GM12891 (cell line): ENCODE measurements around the gene STX12.
"Not testable (repeated sequence)": the region's sequence is repeated elsewhere in the genome, so short reads cannot be mapped to it uniquely, and the experiment has no call there.

Experiments
- DNase-seq: peaks from one replicate; pipeline ENCODE4 v3.0.0; 2011; ENCODE audit warnings: low spot score; ENCODE audit not compliant: insufficient read length
- FAIRE-seq: peaks from 2 replicates; lab custom pipeline; 2011; peaks lifted over from hg19 to GRCh38; lab: Jason Lieb, UNC
- PAX5 ChIP-seq: IDR thresholded peaks from 2 replicates; pipeline ENCODE4 v1.6.1; 2011; ENCODE audit warnings: low read length, moderate library complexity, mild to moderate bottlenecking; ENCODE audit not compliant: insufficient read depth, severe bottlenecking
- POLR2A ChIP-seq: IDR thresholded peaks from 2 replicates; pipeline ENCODE4 v1.6.1; 2011; ENCODE audit warnings: low read depth, low read length, control low read depth
- POLR2AphosphoS5 ChIP-seq: IDR thresholded peaks from 2 replicates; pipeline ENCODE4 v1.6.1; 2011; ENCODE audit warnings: low read depth, low read length, control low read depth
- POU2F2 ChIP-seq: IDR thresholded peaks from 2 replicates; pipeline ENCODE4 v1.6.1; 2011; ENCODE audit warnings: low read depth, mild to moderate bottlenecking, control low read depth, low read length, moderate library complexity
- SPI1 ChIP-seq: IDR thresholded peaks from 2 replicates; pipeline ENCODE4 v1.6.1; 2011; ENCODE audit warnings: low read depth, low read length, control low read depth
- TAF1 ChIP-seq: IDR thresholded peaks from 2 replicates; pipeline ENCODE4 v1.6.1; 2011; ENCODE audit warnings: low read depth, low read length, control low read depth

STX12 gene

DNA sequence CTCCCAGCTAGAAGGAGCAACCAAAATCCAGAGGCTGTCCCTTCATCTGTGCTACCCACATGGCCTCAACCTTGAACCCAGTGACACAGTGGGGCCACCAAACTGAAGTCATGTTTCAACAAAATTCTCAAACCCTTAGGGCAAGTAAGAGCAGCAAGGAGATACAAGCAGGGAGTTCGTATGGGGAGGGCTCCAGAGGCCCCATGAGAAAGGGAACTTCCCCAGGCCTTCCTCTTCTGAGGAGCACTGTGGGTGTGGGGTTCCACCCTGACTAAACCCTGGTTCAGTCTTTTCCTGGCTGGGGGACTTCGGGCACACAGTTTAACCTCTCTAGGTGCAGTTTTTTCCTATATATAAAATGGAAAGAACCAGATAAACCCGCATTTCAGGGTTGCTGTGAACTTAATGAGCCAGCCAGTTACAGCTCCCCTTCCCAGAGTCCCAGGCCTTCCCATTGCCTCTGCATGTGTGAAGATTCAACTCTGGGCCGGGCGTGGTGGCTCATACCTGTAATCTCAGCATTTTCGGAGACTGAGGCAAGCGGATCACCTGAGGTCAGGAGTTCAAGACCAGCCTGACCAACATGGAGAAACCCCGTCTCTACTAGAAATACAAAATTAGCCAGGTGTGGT, 91.4 kb downstream of the STX12 start:
- FAIRE-seq (no peak), DNase-seq (no peak)
- no peak for TF ChIP-seq TAF1
- TF ChIP-seq SPI1 = peak; percentile 54
- TF ChIP-seq POLR2AphosphoS5 = no peak

DNA sequence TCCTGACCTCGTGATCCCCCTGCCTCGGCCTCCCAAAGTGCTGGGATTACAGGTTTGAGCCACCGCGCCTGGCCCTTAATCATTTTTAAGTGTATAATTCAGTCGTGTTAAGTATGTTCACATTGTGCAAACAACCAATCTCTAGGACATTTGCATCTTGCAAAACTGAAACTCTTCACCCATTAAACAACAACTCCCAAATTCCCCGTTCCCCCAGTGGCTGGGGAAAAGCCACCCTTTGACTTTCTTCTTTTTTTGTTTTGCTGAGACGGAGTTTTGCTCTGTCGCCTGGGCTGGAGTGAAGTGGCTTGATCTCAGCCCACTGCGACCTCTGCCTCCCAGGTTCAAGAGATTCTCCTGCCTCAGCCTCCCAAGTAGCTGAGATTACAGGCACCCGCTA, 92.8 kb downstream of the STX12 start:
- no peak for DNase-seq
- TF ChIP-seq PAX5 = no peak
- no peak for TF ChIP-seq POLR2AphosphoS5
- TF ChIP-seq TAF1 = no peak
- FAIRE-seq = no peak

DNA sequence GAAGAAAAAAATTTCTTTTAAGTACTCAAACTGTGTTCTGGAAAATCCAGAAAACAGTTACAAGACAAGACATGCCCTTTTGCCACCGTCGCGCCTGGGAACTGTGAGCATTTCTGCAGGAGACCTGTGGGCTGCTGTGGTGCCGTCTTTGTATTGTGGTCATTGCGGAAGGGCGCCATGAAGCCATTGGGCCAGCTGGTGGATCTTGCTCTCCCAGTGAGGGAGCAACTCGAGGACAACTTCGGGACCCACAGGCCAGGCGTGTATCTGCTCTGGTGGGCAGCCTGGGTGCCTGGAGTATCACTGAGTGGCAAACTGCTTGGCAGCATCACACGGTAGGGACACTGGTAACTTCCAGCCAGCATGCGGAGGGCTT, 95.5 kb downstream of the STX12 start:
- no peak for DNase-seq
- no peak for FAIRE-seq

DNA sequence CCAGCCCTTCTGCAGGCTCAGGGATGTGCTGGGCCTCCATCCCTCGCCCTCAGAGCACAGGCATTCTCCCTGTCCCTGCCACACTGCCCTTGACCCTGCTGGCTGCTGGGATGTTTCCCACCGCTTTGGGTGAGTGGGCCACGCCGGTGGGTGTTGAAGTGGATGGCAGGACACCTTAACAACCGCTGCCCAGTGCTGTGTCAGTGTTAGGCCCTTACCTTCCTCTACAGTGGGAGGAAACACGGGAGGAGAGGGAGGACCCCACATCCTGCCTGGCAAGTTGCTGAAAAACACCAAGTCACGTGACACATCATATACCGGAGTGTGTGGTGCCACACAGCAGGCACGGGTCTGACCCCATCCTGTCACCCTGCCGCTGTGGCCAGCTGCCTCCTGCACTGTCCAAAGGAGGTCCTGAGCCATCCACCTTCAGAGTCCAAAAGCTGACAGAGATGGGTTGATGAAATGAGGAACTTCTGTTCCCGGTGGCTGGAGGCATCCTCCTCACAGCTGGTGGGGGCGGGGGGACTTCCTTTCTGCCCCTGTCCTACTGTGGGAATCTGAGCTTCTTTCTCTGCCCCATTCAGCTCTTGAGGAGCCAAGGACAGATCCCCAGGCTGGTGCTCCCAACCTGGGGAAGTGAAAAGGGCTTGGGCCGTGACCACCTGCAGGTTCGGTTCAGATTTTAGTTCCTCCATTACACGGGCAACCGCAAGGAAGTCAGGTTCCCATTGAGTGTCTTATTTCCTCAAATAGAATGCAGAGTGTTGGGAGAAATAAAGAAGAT, 96.1 kb downstream of the STX12 start:
- no peak for DNase-seq
- FAIRE-seq = peak; percentile 96
- peak; percentile 58 for TF ChIP-seq SPI1
- TF ChIP-seq POLR2AphosphoS5 = no peak
- TF ChIP-seq POU2F2 = no peak
- peak; percentile 44; the same call in 1 of the 2 replicates for TF ChIP-seq TAF1

More for the DNA sequence above, 95.5 kb downstream of the STX12 start:
- TF ChIP-seq TAF1 (no peak), POU2F2 (no peak), POLR2A (no peak), SPI1 (no peak), PAX5 (no peak), POLR2AphosphoS5 (no peak)

DNA sequence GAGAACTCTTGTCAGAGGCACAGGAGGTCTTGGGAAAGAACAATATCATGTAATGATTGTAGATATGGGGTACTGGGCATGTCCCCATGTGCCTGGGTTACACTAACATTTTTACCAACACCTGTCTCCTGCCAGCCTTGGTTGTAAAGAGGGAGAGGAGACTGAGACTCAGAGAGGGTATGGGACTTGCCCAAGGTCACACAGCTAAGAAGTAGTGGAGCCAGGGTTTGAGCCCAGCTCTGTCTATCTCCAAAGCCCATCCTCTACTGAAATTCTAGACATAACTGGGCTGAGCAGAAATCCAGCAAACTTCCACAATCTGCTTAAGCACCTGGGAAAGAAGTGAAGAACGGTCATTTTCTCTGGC, 96.7 kb downstream of the STX12 start:
- TF ChIP-seq PAX5 (no peak), POU2F2 (no peak), POLR2AphosphoS5 (no peak)
- FAIRE-seq (no peak), DNase-seq (no peak)

DNA sequence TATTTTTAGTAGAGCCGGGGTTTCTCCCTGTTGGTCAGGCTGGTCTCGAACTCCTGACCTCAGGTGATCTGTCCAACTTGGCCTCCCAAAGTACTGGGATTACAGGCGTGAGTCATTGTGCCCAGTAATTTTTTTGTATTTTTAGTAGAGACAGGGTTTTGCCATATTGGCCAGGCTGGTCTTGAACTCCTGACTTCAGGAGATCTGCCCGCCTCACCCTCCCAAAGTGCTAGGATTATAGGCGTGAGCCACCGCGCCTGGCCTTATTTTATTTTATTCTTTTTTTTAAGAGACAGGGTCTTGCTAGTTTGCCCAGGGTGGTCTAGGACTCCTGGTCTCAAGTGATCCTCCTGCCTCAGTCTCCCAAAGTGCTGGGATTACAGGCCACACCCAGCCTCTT, 98.1 kb downstream of the STX12 start:
- FAIRE-seq, DNase-seq: not testable (repeated sequence)

DNA sequence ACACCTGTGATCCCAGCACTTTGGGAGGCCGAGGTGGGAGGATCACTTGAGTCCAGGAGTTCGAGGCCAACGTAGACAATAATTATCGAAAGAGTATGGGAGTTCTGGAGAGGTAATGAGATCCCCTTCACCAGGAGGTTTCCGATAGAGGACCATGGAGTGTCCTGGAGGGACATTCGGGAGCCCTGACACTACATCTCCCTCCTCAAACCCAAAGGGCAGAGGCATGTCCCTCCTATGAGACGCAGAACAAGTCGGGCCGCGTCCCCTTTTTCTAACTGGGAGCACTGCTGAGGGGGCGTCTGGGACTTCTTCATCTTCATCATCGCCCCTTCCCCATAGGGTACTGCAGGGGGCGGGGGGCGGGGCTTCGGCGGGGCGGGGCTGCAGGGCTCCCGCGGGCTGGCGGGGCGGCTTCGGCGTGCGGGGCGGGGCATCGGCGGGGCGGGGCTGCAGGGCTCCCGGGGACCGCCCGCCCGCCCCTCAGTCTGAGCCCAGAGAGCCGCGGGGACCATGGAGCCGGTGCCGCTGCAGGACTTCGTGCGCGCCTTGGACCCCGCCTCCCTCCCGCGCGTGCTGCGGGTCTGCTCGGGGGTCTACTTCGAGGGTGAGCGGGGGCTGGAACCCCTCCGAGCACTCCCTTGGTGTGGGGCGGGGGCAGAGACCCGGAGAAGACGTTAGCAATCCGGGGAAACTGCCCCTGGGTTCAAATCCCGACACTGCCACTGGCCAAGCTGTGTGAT, 99.2 kb downstream of the STX12 start, which contains the start of gene THEMIS2:
TSS of gene THEMIS2 (plus strand) at position 486 of the 743 bp plus-strand sequence. CDS start at position 514, 28 bp downstream.
- no peak for FAIRE-seq
- TF ChIP-seq POLR2A (peak; percentile 54; the same call in 1 of the 2 replicates), POU2F2 (no peak), SPI1 (no peak), TAF1 (peak; percentile 66; the same call in 1 of the 2 replicates), PAX5 (no peak), POLR2AphosphoS5 (peak; percentile 68)
- DNase-seq = peak; percentile 83

DNA sequence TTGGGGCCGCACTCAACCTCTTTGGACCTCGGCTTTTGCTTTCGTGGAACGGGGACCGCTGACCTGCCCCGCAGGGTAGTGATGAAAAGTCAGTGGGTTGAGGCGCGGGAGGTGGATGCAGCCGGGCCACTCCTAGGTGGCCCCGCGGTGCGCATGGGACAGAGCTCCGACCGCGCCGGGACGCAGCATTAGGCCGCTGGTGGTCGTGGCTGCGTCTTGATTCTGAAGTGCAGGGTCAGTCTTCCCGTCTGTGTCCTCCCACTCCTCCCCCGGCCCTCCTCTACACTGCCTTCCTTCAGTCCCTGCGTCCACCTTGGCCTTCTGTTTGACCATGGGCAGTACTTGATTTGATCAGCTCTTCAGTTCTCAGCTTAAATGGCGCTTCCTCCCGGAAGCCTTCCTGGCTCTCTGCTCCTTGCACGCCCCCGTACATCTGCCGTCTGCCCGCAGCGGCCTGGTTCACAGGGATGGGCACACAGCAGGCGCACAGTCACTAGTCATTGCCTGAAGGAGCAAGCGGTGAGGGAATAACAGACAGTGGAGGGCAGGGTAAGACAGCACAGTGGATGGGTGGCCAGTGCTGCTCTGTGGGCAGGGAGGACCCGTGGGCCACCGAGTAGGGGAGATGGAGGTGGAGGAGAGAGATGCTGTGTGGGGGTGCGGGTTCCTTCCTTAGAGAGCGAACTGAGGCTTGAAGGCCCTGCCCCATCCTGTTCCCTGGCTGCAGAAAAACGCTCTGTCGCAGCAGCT, 100.0 kb downstream of the STX12 start:
- TF ChIP-seq POLR2A (no peak; the same call in 1 of the 2 replicates), SPI1 (0 out of 2 replicates have a peak, but pooled peaks have one; percentile 9)
- no peak for DNase-seq
- FAIRE-seq = peak; percentile 97

DNA sequence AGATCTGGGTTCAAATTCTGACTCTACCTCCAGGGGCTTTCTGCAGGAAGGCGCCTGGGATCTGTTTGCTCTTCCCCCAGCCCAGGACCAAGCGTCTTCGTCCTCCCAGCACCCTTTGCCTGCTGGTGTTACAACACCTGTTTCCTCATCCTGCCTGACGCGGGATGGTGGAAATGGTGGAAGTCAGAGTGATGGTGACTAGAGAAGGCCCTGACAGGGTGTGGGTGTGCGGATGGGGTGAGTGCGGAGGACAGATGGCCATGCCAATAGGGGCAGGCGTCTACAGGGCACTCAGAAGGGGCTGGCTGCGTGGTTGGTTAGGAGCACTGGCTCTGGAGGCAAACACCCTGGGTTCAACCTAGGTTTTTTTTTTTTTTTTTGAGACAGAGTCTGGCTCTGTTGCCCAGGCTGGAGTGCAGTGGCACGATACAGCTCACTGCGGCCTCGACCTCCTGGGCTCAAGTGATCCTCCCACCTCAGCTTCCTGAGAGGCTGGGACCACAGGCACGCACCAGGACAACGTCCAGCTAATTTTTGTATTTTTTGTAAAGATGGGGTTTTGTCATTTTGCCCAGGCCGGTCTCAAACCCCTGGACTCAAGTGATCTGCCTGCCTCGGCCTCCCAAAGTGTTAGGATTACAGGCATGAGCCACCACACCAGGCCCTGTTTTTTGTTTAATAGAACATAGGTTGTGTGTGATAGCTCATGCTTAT, 100.8 kb downstream of the STX12 start:
- DNase-seq = no peak

More for the DNA sequence above, 100.8 kb downstream of the STX12 start:
- peak; percentile 26 for FAIRE-seq
- TF ChIP-seq PAX5 = no peak
